Ammon's horn (tissue), 1 donor: ENCODE results near the gene SLC6A11.

Experiments used
- DNase-seq: peaks from one replicate; pipeline ENCODE4 v3.0.0-alpha.2; 2016; ENCODE audit warnings: low spot score

SLC6A11 gene

DNA sequence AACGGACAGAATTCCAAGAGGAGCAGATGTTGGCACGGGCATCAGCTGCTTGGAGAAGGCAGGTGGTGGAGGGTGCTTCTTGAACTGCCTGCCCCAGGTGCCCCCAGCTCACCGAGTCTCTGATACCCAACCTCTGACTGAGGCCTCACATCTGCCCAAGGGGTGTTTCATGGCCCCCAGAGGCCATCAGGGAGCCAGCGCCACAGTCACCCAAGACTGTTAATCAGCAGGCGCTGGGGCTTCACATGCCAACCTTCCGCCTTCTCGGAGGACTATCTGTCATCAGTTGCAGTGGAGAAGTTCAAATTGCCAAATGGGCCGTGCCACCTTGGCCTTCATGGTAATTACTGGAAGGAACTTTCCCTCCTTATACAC lies 114.6 kb downstream of the SLC6A11 start:
- no peak for DNase-seq

DNA sequence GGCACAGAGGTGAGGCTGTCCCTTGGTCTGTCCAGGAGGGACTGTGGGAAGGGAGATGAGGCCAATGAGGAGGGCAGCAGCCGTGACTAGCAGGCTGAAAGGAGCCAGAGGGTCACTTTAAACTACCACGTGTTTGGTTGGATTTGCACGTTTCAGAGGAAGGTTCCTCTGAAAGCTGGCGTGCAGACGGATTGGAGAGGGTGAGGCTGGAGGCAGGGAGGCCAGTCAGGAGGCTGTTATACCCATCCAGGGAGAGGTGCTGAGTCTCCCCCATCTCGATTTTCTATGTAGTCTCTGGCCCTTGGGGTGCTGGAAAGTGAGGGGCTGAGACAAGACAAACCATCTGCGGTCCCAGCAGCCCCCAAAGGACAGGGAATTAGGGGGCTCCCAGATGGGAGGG lies 116.6 kb downstream of the SLC6A11 start:
- no peak for DNase-seq

DNA sequence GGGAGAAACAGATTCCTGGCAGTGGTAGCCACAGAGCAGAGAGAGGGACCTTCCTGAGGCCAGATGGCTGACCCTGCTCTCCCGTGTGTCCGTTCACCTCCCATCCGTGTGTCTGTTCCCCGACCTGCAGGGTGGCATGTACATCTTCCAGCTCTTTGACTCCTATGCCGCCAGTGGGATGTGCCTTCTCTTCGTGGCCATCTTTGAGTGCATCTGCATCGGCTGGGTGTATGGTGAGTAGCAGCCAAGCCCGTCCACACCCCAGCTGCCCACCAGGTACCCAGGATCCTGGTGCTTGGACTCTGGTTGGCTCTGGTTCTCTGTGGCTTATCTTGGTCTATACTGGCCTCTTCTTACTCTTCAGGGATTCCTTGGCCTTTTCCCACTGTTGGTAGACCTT lies 117.0 kb downstream of the SLC6A11 start:
- DNase-seq: no peak

DNA sequence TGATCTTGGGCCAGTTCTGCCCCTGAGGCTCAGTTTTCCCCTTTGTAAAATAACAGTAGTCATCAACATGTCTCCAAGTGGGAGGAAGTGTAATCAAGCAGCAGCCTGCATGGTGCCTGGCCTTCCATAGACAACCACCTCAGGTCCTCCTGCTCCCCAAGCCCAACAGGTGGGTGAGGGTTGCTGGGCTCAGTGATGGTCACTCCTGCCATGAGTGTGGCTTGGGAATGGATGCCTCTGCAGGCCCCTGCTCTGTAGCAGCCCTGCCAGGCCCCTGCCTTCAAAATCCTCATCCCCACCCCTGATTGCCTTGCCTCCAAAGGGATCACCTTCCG lies 117.4 kb downstream of the SLC6A11 start:
- DNase-seq: no peak

DNA sequence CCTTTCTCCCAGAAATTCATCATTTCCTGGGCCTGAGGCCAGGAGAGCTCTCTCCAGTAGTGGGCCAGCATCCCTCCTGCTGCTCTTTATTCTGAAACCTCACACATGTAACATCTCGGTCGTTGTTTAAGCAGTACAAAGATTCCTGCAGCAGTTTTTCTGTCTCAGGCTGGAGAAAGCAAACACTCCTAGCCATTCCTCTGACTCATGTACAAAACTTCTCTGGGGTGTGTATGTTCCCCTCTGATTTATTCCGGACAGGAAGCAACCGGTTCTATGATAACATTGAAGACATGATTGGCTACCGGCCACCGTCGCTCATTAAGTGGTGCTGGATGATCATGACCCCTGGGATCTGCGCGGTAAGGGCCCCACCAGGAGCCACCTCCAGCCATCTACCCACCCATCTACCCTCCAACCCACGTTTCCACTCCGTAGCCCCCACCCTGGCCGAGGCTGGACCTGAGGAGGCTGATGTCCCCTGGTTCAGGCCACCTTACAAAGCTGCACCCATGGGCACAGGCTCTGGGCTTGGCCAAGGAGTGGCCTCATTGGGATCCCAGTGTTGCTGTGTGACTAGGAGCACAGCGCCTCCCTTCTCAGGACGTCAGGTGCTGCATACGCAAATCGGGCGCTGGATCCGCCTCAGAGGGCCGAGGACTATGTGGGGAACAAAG lies 117.9 kb downstream of the SLC6A11 start:
- DNase-seq: no peak

DNA sequence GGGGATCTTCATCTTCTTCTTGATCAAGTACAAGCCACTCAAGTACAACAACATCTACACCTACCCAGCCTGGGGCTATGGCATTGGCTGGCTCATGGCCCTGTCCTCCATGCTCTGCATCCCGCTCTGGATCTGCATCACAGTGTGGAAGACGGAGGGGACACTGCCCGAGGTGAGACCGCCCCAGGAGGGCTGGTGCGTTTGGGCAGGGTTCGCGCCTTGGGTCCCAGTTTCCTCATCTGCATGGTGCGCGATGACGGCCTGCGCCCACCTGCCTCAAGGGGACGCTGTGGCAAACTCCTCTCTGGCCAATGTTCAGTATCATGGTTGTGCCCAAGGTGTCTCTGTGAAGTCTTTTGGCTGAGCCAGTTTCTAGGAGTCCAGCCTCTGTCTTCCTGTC lies 119.0 kb downstream of the SLC6A11 start:
- no peak for DNase-seq

DNA sequence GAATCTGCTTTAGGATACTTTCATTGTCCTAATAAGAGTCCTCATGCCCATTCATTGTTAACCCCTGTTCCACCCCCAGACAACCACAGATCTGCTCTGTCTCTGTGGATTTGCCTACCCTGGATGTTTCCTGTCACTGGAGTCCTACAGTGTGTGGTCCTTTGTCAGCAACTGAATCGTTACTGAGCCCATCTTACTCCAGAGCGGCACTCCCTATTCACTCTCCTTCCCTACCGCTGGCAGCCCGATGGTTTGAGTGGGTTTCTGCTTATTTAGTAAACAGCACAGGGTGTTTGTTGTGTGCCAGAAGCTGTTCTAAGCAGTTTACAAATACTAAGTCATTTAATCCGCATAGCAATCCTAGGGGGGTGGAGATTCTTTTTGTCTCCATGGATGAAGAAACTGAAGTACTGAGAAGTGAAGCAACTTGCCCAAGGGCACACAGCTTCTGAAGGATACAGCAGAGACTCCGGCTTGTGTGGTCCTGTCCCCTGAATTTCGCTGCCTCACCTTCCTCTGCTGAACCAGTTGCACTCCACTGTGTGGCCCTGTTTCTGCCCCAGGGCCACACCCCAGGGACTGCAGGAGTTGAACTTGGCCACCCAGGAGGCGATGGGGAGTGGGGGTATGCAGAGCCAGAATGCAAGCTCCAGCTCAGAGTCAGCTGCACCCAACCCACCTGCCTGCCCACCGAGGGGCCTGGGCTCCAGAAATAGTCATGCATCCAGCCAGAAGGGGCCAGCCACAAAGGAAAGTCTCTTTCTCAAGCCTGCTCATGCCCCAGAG lies 120.0 kb downstream of the SLC6A11 start:
- no peak for DNase-seq

DNA sequence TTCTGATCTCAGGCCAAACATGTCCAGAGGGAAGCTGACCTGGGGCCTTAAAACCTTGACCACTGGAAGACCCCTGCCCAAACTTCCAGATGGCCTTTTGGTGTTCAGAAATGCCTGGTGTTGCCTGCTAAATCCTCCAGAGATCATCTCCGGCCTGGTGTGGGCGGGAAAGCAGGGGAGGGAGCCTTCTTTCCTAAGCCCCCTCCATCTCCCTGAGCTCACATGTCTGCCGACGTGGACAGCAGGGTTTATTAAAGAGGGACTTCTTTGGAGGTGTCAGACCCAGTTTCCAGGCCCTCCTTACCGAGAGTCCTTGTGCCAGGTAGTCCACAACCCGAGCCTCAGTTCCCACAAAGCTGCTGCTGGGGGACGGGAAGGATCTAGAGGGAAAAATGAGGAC lies 120.7 kb downstream of the SLC6A11 start:
- no peak for DNase-seq

DNA sequence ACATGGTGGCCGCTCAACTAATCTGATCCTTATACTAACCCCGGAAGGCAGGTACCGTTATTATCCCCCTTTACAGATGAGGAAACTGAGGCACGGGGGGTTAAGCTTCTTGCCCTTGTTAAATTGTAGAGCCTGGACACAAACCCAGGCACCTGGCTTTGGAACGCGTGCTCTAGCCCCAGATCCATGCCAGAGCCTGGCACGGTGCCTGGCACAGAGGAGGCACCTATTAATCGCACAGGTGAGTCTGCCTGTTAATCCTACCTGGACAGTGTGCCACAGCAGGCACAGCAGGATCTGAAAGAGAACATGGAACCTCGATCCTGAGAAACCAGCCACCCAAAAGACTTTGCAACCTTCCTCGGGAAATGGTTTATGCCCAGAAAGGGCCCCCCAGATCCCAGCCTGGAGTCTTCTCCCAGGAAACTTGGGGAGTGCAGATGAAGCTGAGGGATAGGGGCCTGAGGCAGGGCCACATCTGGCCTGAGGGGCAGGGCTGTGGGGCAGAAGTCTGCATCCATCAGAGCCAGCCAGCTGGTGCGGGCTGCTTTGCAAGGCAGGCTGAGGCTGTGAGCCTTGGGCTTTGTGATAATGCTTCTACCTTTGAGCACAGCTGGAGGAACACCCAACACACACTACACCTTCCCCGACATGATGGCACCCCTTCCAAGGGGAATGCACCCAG lies 121.3 kb downstream of the SLC6A11 start:
- DNase-seq: no peak

DNA sequence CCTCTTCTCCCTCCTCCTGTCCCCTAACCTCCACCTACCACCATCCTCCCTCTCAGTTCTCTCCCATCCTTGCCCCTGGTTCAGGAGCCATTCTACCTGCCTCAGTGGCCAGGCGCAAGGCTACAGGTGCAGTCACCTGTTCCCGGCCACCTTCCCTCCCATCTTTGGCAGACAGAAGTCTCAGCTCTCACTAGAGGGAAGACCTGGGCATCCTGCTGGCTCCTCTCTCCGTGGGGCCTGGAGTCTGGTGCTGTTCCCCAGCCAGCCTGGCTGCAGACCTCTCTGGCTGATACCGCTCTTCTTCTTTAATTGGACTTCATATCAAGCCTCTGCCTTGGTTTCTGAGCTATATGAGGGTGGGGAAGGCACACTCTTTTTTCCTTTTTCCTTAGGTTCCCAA lies 123.5 kb downstream of the SLC6A11 start:
- DNase-seq: no peak

DNA sequence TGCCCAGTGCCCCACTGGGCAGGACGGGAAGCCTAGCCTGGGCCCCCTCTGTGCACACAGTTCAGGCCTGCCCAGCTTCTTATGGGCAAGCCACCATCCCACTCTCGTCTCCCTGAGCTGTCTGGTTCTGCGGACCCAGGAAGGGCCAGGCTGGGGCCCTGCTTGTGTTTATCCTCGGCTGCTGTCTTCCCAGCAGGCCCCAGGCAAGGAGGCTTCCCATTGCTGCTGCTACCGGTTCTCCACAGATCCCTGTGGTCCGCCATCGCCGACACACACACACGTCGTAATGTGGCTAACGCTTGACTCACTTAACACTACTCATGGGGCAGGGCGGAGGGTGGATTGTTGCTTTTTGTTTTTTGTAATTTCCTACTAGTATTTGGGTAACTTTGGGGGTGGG lies 124.1 kb downstream of the SLC6A11 start:
- no peak for DNase-seq

DNA sequence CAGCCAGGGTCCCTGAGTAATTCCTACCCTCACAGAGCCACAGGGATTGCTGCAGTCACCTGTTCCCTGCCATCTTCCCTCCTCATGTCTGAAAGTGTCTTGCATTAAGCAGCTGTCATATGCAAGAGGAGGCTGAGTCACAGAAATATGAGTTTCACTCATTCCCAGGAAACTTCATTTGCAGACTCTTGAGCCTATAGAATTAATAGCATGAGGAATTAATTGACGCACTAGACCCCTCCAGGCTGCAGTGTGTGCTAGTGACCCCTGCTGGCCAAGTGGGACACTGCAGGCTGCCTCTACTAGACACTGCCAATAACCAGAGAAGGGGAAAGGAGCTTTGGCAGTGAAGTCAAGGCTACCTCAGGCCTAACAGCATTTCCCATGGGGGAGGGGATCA lies 125.9 kb downstream of the SLC6A11 start:
- DNase-seq: no peak

DNA sequence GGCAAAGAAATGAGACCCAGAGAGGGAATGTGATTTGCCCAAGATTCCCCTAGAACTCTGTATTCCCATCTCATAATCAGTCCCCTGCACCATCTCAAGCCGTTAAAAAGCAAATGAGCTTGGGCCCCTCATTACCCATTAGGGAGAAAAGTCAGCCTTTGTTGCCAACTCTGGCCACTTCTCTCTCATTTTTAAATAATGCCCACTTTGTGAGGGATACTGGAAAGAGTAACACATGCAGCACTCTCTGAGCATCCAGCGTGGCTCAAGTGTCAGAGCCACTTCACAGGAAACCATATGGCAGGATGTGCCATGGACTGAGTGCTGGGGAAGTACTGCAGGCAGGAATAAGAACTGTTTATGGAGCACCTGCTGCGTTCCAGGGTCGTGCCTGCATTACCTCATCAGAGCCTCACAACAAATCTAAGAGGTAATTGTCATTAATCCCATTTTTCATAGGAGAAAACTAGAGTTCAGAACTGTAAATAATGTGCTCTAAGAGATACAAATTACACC lies 126.7 kb downstream of the SLC6A11 start:
- DNase-seq: no peak

DNA sequence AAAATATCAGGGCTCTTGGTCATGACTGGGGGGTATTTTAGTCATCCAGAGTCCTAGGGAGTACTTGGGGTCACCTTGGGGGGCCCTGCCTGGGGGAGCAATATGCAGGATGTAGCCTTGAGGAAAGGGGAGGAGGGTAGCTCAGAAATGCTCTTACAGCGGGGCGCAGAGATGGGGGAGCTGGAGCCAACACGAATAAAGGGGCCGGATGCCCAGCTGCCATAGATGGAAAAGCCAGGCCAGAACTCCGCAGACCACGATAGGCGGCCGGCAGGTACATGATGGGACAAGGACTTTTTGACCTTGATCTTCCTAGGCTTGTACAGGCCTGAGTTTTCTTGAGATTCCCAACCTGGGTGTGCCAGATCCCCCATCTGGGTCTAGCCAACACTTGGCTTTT lies 128.8 kb downstream of the SLC6A11 start:
- no peak for DNase-seq

DNA sequence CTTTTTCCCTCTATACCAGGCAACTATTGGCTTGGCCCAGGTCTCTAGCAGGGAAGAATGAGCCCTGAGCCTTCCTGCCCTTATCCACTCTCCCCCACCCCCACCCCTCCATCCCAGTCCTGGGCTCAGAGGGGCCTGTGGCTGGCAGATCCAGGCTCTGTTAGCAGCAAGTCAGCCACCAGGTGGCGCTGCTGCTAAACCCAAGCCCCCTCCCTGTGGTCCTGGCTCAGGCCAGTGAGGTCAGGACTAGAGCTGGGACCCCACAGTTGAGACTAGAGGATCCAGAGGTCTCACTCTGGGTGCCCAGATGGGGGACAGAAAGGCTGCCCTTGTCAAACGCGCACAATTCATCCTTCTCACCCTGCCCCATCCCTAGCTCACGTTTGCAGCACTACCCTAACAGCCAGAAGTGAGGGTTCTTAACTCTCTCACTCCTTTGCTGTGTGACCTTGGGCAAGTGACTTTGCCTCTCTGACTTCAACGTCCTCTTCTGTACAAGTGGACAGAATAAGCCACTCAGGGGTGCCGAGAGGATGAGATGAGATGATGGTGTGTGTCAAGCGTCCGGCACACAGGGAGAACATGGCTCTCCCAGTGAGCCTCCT lies 129.8 kb downstream of the SLC6A11 start:
- peak; percentile 82 for DNase-seq

DNA sequence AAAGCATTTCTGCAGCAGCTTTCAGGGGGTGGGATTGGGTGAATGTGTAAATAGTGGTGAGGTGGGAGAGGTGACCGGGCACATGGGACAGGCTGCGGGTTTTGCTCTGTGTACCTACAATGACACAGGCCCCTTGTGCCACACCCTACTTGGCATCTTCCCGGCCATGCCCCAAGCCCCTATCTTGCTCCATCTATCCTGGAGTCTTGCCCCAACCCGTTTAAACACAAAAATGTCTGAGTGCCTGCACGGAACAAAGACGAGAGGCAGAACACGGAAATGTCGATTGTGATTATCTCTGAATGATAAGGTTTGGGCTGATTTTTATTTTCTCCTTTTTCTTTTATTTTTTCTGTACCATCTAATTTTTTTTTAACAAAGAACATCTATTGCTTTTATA lies 130.5 kb downstream of the SLC6A11 start:
- no peak for DNase-seq

DNA sequence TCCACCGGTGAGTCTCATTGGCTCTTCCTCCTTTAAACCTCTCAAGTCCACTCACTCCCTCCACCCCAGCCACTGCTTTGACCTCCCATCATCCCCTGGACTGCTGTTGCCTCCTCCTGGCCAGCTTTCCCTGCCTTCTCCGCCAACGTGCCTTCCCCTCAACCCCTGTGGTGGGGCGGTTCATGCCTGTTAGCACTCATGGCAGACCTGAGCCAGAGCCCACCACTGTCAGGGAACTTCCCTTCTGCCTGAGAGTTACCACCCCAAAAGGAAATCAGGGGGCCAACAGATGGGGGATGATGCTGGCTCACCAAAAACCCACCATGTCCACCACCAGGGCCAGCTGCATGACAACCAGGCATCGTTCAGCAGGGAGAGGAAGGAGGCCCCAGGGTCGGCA lies 132.3 kb downstream of the SLC6A11 start:
- no peak for DNase-seq

DNA sequence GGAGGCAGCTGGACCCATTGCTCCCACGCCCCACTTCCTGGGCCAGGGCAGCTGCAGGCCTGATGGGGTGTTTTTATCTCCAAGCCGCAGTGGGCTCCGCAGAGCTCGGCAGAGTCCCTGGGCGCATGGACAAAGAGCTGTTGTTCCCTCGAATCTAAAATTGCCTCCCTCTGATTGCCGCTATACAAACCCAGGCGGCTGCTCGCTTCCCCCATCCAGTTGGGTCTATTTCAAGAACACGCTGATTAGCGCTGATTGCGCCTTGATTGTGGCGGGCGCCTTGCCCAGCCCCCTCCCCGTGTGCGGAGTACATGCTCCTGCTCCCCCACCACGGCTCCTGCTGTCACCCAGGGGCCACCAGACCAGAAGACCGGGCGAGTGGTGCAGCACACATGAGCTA lies 133.2 kb downstream of the SLC6A11 start:
- DNase-seq: peak; percentile 88

DNA sequence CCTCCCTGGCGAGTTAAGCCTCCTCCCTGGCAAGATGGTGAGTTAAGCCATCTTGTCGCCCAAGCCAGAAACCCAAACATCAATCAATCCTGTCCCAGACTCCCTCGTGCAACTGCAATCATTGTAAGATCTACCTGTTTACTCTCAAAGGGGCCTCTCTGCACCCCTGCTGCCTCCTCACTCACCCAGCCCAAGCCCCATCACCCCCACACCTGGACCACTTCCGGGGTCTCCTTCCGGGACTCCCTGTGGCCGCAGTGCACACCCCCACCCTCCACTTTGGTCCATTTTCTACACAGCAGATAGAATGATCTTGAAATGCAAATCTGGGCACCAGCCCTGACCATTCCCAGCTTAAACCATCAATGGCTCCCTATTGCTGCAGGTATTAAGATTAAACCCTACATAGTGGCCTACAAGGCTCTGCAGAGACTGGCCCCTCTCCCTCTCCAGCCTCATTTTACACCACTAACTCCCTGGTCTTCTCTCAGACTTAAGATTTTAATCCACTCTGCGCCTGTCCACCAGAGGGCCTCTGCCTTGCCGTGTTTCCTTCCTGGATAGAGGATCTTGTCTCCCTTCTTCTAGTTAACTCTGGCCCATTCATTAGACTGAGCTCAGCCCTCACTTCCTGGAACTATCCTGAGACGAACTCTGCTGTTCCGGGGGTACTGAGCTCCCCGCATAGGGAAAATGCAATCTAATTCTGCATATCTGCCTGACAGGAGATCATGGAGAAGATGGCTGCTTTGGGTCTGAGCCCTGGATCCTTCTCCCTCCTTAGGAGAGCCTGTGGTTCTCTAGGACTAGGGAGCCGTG lies 134.7 kb downstream of the SLC6A11 start:
- peak; percentile 71 for DNase-seq

DNA sequence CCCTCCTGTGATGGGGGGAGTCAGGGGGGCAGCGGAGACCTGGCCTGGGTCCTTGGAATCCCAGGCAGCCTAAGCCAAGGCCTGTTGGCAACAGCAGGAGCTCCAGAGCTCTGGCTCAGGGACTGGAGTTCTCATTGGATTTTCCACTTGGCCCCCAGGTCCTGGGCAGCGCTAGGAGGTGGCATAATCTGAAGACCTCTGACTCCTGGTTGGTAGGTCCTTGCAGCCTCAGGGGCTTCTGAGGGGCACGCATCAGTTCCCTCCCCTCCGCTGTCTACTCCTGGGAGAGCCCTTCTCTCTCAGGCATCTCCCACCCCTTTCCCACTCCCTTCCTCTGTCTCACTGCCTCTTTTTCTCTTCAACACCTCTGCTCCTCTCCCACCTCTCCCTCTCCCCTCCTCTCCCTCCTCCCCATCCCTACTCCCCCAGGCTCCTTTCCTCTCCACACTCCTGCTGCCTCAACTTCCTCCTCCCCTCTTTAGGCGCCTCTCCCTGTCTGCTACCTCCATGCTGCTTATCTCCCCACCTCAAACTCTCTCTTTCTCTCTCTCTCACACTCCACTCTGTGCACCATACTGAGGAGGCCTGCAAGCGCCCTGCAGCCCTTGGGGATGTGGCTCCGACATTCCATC lies 135.4 kb downstream of the SLC6A11 start:
- DNase-seq: peak; percentile 15

DNA sequence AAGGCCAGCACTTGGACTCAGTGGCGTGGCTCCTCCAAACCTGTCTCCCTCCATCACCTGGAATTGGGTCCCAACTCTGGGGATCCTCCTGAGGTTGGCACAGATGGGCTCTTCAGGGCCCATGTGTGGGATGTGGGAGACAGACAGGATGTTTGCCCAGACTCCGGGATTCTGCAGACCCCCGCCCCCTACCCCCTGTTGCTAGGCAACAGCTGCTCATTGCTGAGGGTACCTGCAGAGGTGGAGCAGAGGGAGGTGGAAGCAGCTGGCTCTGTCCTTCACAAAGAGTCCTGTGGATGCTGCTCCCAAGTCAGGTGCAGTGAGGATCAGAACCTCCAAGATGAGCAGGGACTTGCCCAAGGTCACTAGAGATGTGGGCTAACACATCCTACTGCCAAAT lies 136.5 kb downstream of the SLC6A11 start:
- DNase-seq: no peak
